Measurements from ENCODE around the gene DCLK1. TPM values are rescaled to one million over a fixed set of nuclear protein-coding genes. Genes with fewer than 3 reads are reported as not detected.

Gene DCLK1
- total RNA-seq, 1 experiment from 2014 or later: 0.10 TPM

DNA sequence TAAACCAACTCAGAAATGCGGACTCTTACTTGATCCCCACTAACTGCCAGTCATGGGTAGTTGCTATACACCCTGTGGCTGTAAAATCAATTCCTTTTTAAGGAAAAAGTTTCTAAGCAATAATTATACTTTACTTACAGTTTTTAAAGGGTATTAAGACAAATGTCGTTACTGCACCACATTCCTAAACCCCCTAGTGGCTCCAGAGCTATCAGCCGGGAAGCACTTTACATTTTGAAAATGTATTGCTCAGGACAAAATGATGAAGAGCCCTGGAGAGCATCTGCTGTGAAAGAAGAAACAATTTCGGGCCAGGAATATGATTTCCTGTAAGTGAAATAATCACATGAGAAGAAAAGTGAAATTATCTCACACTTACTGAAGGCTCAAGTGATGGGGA lies 36.7 kb downstream of the DCLK1 start:
- DNase-seq (ENCODE audit: low read depth, low spot score) (no peak), ATAC-seq (no peak)
- peaks cover 0 to 7% of the 10 kb centered on the region in 2 experiments; a peak in 1 of 4 replicates for H3K9me3 ChIP-seq (ENCODE audit: control insufficient read depth in 1 of 2, insufficient read depth in 1 of 2, low read depth in 1 of 2, low read length in 2 of 2)
- H3K9ac ChIP-seq (ENCODE audit: low read length): no peak overlapping the region
- H3K27me3 ChIP-seq (ENCODE audit: insufficient read depth, low read length): no peaks in the 10 kb centered on the region
- ChIA-PET POLR2A (no interaction called here), CTCF (no interaction called here), RAD21 (ENCODE audit: low non-redundant PET in 1 of 2, low total read pairs in 2 of 2, uncharacterized antibody in 2 of 2, unreplicated experiment in 2 of 2) (no interaction called here)
- intact Hi-C loops (cut with micrococcal nuclease): no loop called here
- no peak overlapping the region for H2AFZ ChIP-seq (ENCODE audit: low read depth, low read length, poor library complexity, severe bottlenecking)
- no peaks in the 10 kb centered on the region for H3K9me2 ChIP-seq (ENCODE audit: insufficient read depth)
- H3K36me3 ChIP-seq (ENCODE audit: control insufficient read depth in 1 of 2, insufficient read depth in 2 of 2, low read length in 2 of 2): no peaks in the 10 kb centered on the region
- H3K27ac ChIP-seq (ENCODE audit: low read depth, low read length): no peak overlapping the region
- no peaks in the 10 kb centered on the region for H3K4me1 ChIP-seq (ENCODE audit: control insufficient read depth in 1 of 2, insufficient read depth in 2 of 2, low read length in 2 of 2)
- no TSS peak for BruUV-seq (replicated peaks)
- H3K4me2 ChIP-seq (ENCODE audit: low read length): no peak overlapping the region
- H3K79me2 ChIP-seq (ENCODE audit: insufficient read depth, low read length): no peaks in the 10 kb centered on the region
- TF ChIP-seq POLR2A (IDR thresholded peaks at IDR 0.05; ENCODE audit: borderline replicate concordance, extremely low read depth, insufficient read depth, insufficient read length): no peak
- TF ChIP-seq ELF1 (IDR thresholded peaks at IDR 0.05; ENCODE audit: borderline replicate concordance, low read depth): no peak
- TF ChIP-seq POLR2AphosphoS5 (IDR thresholded peaks at IDR 0.05; ENCODE audit: low read depth, low read length): no peak
- TF ChIP-seq EGR1 (IDR thresholded peaks at IDR 0.05; ENCODE audit: low read depth): no peak
- no peak for TF ChIP-seq TCF7L2 (IDR thresholded peaks at IDR 0.05; ENCODE audit: borderline replicate concordance, extremely low read depth, insufficient read depth, insufficient read length)
- no peak for TF ChIP-seq FOSL1 (IDR thresholded peaks at IDR 0.05; ENCODE audit: low read depth)
- TF ChIP-seq ZNF274 (IDR thresholded peaks at IDR 0.05; ENCODE audit: low read depth, low read length): no peak
- TF ChIP-seq, protein P1, sequence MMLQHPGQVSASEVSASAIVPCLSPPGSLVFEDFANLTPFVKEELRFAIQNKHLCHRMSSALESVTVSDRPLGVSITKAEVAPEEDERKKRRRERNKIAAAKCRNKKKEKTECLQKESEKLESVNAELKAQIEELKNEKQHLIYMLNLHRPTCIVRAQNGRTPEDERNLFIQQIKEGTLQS (IDR thresholded peaks at IDR 0.05): no peak
- TF ChIP-seq JUND (IDR thresholded peaks at IDR 0.05): no peak
- no peak for TF ChIP-seq CBX3 (IDR thresholded peaks at IDR 0.05; ENCODE audit: low read depth)
- no peak for TF ChIP-seq SRF (IDR thresholded peaks at IDR 0.05; ENCODE audit: low read depth)
- no peak overlapping the region for H3K4me3 ChIP-seq (replicated peaks in 1 of 2; ENCODE audit: low read depth in 1 of 2, low read length in 2 of 2)
- H4K20me1 ChIP-seq (ENCODE audit: insufficient read depth): no peaks in the 10 kb centered on the region

DNA sequence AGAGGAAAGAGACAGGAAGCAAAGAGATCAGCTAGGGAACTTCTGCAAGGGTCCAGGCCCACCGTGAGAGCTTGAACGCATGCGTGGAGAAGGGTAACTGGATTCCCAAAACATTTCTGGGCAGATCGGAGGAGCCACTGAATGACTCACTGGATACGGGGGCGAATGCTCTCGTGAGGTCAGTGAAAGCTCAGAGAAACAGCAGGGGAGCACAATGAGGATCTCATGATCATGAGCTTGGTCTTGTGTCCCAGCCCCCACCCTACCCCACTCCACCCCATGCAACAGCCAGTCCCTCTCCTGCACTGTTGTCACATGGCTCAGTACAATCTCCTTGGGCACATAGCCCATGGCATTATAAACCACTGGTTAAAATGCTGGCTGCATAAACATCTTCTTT lies 40.6 kb downstream of the DCLK1 start:
- H4K20me1 ChIP-seq (ENCODE audit: insufficient read depth): no peaks in the 10 kb centered on the region
- H3K36me3 ChIP-seq (ENCODE audit: control insufficient read depth in 1 of 2, insufficient read depth in 2 of 2, low read length in 2 of 2): no peaks in the 10 kb centered on the region
- H3K27me3 ChIP-seq (ENCODE audit: insufficient read depth, low read length): no peaks in the 10 kb centered on the region
- TF ChIP-seq RAD21 (IDR thresholded peaks at IDR 0.05; ENCODE audit: low read depth): no peak
- TF ChIP-seq CBX3 (IDR thresholded peaks at IDR 0.05; ENCODE audit: low read depth): no peak
- TF ChIP-seq ZFX (IDR thresholded peaks at IDR 0.05): no peak
- TF ChIP-seq, protein P2, sequence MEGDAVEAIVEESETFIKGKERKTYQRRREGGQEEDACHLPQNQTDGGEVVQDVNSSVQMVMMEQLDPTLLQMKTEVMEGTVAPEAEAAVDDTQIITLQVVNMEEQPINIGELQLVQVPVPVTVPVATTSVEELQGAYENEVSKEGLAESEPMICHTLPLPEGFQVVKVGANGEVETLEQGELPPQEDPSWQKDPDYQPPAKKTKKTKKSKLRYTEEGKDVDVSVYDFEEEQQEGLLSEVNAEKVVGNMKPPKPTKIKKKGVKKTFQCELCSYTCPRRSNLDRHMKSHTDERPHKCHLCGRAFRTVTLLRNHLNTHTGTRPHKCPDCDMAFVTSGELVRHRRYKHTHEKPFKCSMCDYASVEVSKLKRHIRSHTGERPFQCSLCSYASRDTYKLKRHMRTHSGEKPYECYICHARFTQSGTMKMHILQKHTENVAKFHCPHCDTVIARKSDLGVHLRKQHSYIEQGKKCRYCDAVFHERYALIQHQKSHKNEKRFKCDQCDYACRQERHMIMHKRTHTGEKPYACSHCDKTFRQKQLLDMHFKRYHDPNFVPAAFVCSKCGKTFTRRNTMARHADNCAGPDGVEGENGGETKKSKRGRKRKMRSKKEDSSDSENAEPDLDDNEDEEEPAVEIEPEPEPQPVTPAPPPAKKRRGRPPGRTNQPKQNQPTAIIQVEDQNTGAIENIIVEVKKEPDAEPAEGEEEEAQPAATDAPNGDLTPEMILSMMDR (IDR thresholded peaks at IDR 0.05 in 2 of 3, conservative IDR thresholded peaks at IDR 0.05 in 1 of 3; ENCODE audit: borderline replicate concordance in 1 of 3, insufficient read depth in 1 of 3, low read depth in 2 of 3, low read length in 2 of 3): no peak
- TF ChIP-seq, protein P3, sequence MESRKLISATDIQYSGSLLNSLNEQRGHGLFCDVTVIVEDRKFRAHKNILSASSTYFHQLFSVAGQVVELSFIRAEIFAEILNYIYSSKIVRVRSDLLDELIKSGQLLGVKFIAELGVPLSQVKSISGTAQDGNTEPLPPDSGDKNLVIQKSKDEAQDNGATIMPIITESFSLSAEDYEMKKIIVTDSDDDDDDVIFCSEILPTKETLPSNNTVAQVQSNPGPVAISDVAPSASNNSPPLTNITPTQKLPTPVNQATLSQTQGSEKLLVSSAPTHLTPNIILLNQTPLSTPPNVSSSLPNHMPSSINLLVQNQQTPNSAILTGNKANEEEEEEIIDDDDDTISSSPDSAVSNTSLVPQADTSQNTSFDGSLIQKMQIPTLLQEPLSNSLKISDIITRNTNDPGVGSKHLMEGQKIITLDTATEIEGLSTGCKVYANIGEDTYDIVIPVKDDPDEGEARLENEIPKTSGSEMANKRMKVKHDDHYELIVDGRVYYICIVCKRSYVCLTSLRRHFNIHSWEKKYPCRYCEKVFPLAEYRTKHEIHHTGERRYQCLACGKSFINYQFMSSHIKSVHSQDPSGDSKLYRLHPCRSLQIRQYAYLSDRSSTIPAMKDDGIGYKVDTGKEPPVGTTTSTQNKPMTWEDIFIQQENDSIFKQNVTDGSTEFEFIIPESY (IDR thresholded peaks at IDR 0.05; ENCODE audit: extremely low read depth, insufficient replicate concordance, low read length): no peak
- no peak for TF ChIP-seq POLR2AphosphoS5 (IDR thresholded peaks at IDR 0.05; ENCODE audit: low read depth, low read length)
- TF ChIP-seq, protein P1 (IDR thresholded peaks at IDR 0.05): no peak
- no peak for TF ChIP-seq EZH2phosphoT487 (IDR thresholded peaks at IDR 0.05; ENCODE audit: borderline replicate concordance)
- no peak for TF ChIP-seq CEBPB (IDR thresholded peaks at IDR 0.05; ENCODE audit: low read depth)
- no peak for TF ChIP-seq EGR1 (IDR thresholded peaks at IDR 0.05; ENCODE audit: low read depth)
- H3K4me1 ChIP-seq (ENCODE audit: control insufficient read depth in 1 of 2, insufficient read depth in 2 of 2, low read length in 2 of 2): no peaks in the 10 kb centered on the region
- no peak for DNase-seq (ENCODE audit: low read depth, low spot score)
- POLR2A ChIA-PET: no interaction called here
- H3K9ac ChIP-seq (ENCODE audit: low read length): no peak overlapping the region
- no peak overlapping the region for H2AFZ ChIP-seq (ENCODE audit: low read depth, low read length, poor library complexity, severe bottlenecking)
- H3K79me2 ChIP-seq (ENCODE audit: insufficient read depth, low read length): no peaks in the 10 kb centered on the region
- CTCF ChIA-PET: no interaction called here
- RAD21 ChIA-PET (ENCODE audit: low non-redundant PET in 1 of 2, low total read pairs in 2 of 2, uncharacterized antibody in 2 of 2, unreplicated experiment in 2 of 2): no interaction called here
- no peak overlapping the region for H3K4me2 ChIP-seq (ENCODE audit: low read length)
- H3K9me3 ChIP-seq (ENCODE audit: control insufficient read depth in 1 of 2, insufficient read depth in 1 of 2, low read depth in 1 of 2, low read length in 2 of 2): peaks cover 0 to 6% of the 10 kb centered on the region in 2 experiments; a peak in 1 of 4 replicates
- H3K4me3 ChIP-seq (replicated peaks in 1 of 2; ENCODE audit: low read depth in 1 of 2, low read length in 2 of 2): no peak overlapping the region
- H3K9me2 ChIP-seq (ENCODE audit: insufficient read depth): no peaks in the 10 kb centered on the region
- no peak overlapping the region for H3K27ac ChIP-seq (ENCODE audit: low read depth, low read length)
- no TSS peak for BruUV-seq (replicated peaks)
- intact Hi-C loops (cut with micrococcal nuclease): no loop called here
- no peak for ATAC-seq
